IPS DF 6.9 (cell line): ENCODE data around the gene KCNG1.

Experiments used
- DNase-seq: peaks from one replicate; pipeline ENCODE4 v3.0.0-alpha.2; 2013; ENCODE audit warnings: low read depth, low spot score
- H3K27ac ChIP-seq: one replicate; pipeline ENCODE4 v1.5.1; 2013; ENCODE audit warnings: low read length, control low read depth
- H3K27me3 ChIP-seq: 2 replicates; pipeline ENCODE4 v1.6.1; 2013; ENCODE audit warnings: mild to moderate bottlenecking, low read length; ENCODE audit not compliant: control insufficient read depth, insufficient read depth
- H3K36me3 ChIP-seq: 2 replicates; pipeline ENCODE4 v1.6.1; 2013; ENCODE audit warnings: low read length; ENCODE audit not compliant: control insufficient read depth, insufficient read depth
- H3K4me1 ChIP-seq: 2 replicates; pipeline ENCODE4 v1.6.1; 2013; ENCODE audit warnings: low read length; ENCODE audit not compliant: control insufficient read depth, insufficient read depth
- H3K4me3 ChIP-seq: 2 replicates; pipeline ENCODE4 v1.5.1; 2013; ENCODE audit warnings: mild to moderate bottlenecking, low read length
- H3K9me3 ChIP-seq: 2 replicates; pipeline ENCODE4 v1.6.1; 2013; ENCODE audit warnings: low read length, inconsistent platforms; ENCODE audit not compliant: control insufficient read depth, insufficient read depth
- WGBS: extraction: QIAGEN DNeasy Blood & Tissue Kit; methylation state at CpG from one replicate; pipeline ENCODE4 v1.1.7; 2013; ENCODE audit warnings: mixed read lengths, missing lambda C conversion rate; ENCODE audit not compliant: insufficient read length, insufficient coverage; 5-methylcytosine and 5-hydroxymethylcytosine counted together

Gene KCNG1

GRCh38 chr20:51022227-51022802 lies 592 bp downstream of the KCNG1 start:
- no peak for DNase-seq
- Histone ChIP-seq H3K27me3 (peaks cover 17% of the 10 kb centered on the region), H3K27ac (no peak overlapping the region), H3K36me3 (no peaks in the 10 kb centered on the region), H3K9me3 (no peaks in the 10 kb centered on the region), H3K4me1 (peaks cover 10% of the 10 kb centered on the region), H3K4me3 (peak overlapping the region; percentile 59)
- WGBS = no CpG with 5 or more reads among the region's 39 CpGs

- DNase-seq = no peak
- peaks cover 10% of the 10 kb centered on the region for H3K4me1 ChIP-seq
- H3K36me3 ChIP-seq = no peaks in the 10 kb centered on the region
- no peaks in the 10 kb centered on the region for H3K9me3 ChIP-seq
- H3K4me3 ChIP-seq = no peak overlapping the region
- peaks cover 17% of the 10 kb centered on the region for H3K27me3 ChIP-seq
- no CpG with 5 or more reads among the region's 16 CpGs for WGBS
- H3K27ac ChIP-seq = no peak overlapping the region
These were observed 1.6 kb downstream of the KCNG1 start for GRCh38 chr20:51021067-51022025.

- H3K4me3 ChIP-seq = no peak overlapping the region
- no peak for DNase-seq
- H3K4me1 ChIP-seq = peaks cover 10% of the 10 kb centered on the region
- no peaks in the 10 kb centered on the region for H3K9me3 ChIP-seq
- peaks cover 17% of the 10 kb centered on the region for H3K27me3 ChIP-seq
- WGBS = no CpG with 5 or more reads among the region's 6 CpGs
- no peaks in the 10 kb centered on the region for H3K36me3 ChIP-seq
- no peak overlapping the region for H3K27ac ChIP-seq
These were observed 2.2 kb downstream of the KCNG1 start for GRCh38 chr20:51020657-51021056.

- Histone ChIP-seq H3K4me3 (no peak overlapping the region), H3K36me3 (no peaks in the 10 kb centered on the region), H3K9me3 (no peaks in the 10 kb centered on the region), H3K27me3 (peaks cover 17% of the 10 kb centered on the region), H3K27ac (no peak overlapping the region), H3K4me1 (peaks cover 11% of the 10 kb centered on the region)
- no CpG with 5 or more reads among the region's 21 CpGs for WGBS
- DNase-seq = no peak
These were observed 3.0 kb downstream of the KCNG1 start for GRCh38 chr20:51019656-51020592.

GRCh38 chr20:51017251-51017650 lies 5.7 kb downstream of the KCNG1 start:
- peaks cover 5% of the 10 kb centered on the region; the same call in 1 of the 2 replicates for H3K27me3 ChIP-seq
- no peaks in the 10 kb centered on the region for H3K36me3 ChIP-seq
- no CpG with 5 or more reads among the region's 9 CpGs for WGBS
- H3K27ac ChIP-seq = no peak overlapping the region
- peaks cover 14% of the 10 kb centered on the region for H3K4me1 ChIP-seq
- DNase-seq = no peak
- H3K9me3 ChIP-seq = no peaks in the 10 kb centered on the region
- no peak overlapping the region for H3K4me3 ChIP-seq

GRCh38 chr20:51016521-51016920 lies 6.4 kb downstream of the KCNG1 start:
- peaks cover 12% of the 10 kb centered on the region for H3K4me1 ChIP-seq
- H3K27me3 ChIP-seq = no peaks in the 10 kb centered on the region
- no peak for DNase-seq
- no peaks in the 10 kb centered on the region for H3K9me3 ChIP-seq
- no peak overlapping the region for H3K4me3 ChIP-seq
- H3K36me3 ChIP-seq = no peaks in the 10 kb centered on the region
- WGBS = no CpG with 5 or more reads among the region's 9 CpGs
- no peak overlapping the region for H3K27ac ChIP-seq

- Histone ChIP-seq H3K36me3 (no peaks in the 10 kb centered on the region), H3K4me1 (peaks cover 5% of the 10 kb centered on the region), H3K4me3 (no peak overlapping the region), H3K27ac (no peak overlapping the region), H3K27me3 (no peaks in the 10 kb centered on the region), H3K9me3 (no peaks in the 10 kb centered on the region)
- WGBS = no CpG with 5 or more reads among the region's 16 CpGs
- no peak for DNase-seq
These were observed 7.8 kb downstream of the KCNG1 start for GRCh38 chr20:51014797-51015722.

- Histone ChIP-seq H3K4me3 (no peak overlapping the region), H3K27ac (no peak overlapping the region), H3K9me3 (no peaks in the 10 kb centered on the region), H3K36me3 (0 out of 2 replicates have a peak, but pooled peaks cover 2% of the 10 kb centered on the region), H3K27me3 (no peaks in the 10 kb centered on the region), H3K4me1 (peaks cover 4% of the 10 kb centered on the region)
- WGBS = no CpG with 5 or more reads among the region's 8 CpGs
- no peak for DNase-seq
These were observed 9.2 kb downstream of the KCNG1 start for GRCh38 chr20:51013577-51014330.

- Histone ChIP-seq H3K27me3 (no peaks in the 10 kb centered on the region), H3K4me3 (no peak overlapping the region), H3K9me3 (no peaks in the 10 kb centered on the region), H3K36me3 (0 out of 2 replicates have a peak, but pooled peaks cover 2% of the 10 kb centered on the region), H3K4me1 (peaks cover 4% of the 10 kb centered on the region; the same call in 1 of the 2 replicates), H3K27ac (no peak overlapping the region)
- WGBS = no CpG with 5 or more reads among the region's 3 CpGs
- DNase-seq = no peak
These were observed 10.6 kb downstream of the KCNG1 start for GRCh38 chr20:51012357-51012756.
